PC-3 (cell line): ENCODE data around the gene MFN2. TPM values are rescaled to one million over a fixed set of nuclear protein-coding genes. Genes with fewer than 3 reads are reported as not detected.

Experiments used
- ATAC-seq: fragments of 200-7000 bp; cut with Tn5 transposase; 2 replicates; pipeline ENCODE4 v1.9.1; 2020; ENCODE audit warnings: mild to moderate bottlenecking, moderate library complexity
- BruUV-seq: library from RNA; stranded (reverse); fragments of 400-500 nt; replicated peaks from 2 replicates; lab custom pipeline; 2021; lab: Mats Ljungman, UMichigan
- CTCF ChIA-PET: fragments of 300-600 bp; sonication (Branson Sonifier 250); formaldehyde crosslinking; loops from one replicate; lab custom pipeline; 2022; ENCODE audit warnings: antibody characterized with exemption; lab: Charles Lee
- POLR2A ChIA-PET: fragments of 300-600 bp; sonication (Branson Sonifier 250); formaldehyde crosslinking; loops from one replicate; lab custom pipeline; 2022; ENCODE audit warnings: antibody characterized with exemption; ENCODE audit not compliant: unreplicated experiment; lab: Charles Lee
- DNase-seq: peaks from one replicate; pipeline ENCODE4 v3.0.0-alpha.2; 2015
- H2AFZ ChIP-seq: fragments of 300-600 bp; sonication (generic); 2 replicates; pipeline ENCODE4 v1.6.0; 2016; ENCODE audit warnings: antibody characterized with exemption, low read length
- H3F3A ChIP-seq: fragments of 300-600 bp; sonication (generic); one replicate; pipeline ENCODE4 v1.6.0; 2017; ENCODE audit warnings: antibody characterized with exemption, low read length, control low read depth, mild to moderate bottlenecking; ENCODE audit not compliant: unreplicated experiment
- H3K27ac ChIP-seq: fragments of 300-600 bp; sonication (generic); 2 replicates; pipeline ENCODE4 v1.5.1; 2016; ENCODE audit warnings: mild to moderate bottlenecking, low read length
- H3K27me3 ChIP-seq: fragments of 300-600 bp; sonication (generic); 2 replicates; pipeline ENCODE4 v1.6.1; 2016; ENCODE audit warnings: low read length, mixed read lengths
- H3K36me3 ChIP-seq: fragments of 300-600 bp; sonication (generic); 2 replicates; pipeline ENCODE4 v1.6.1; 2016; ENCODE audit warnings: low read depth, mixed run types, low read length, mixed read lengths
- H3K4me1 ChIP-seq: fragments of 300-600 bp; sonication (generic); 2 replicates; pipeline ENCODE4 v1.5.1; 2016; ENCODE audit warnings: low read length; ENCODE audit not compliant: insufficient read depth
- H3K4me2 ChIP-seq: fragments of 300-600 bp; sonication (generic); 2 replicates; pipeline ENCODE4 v1.6.0; 2016; ENCODE audit warnings: low read length
- H3K4me3 ChIP-seq: fragments of 300-600 bp; sonication (generic); 2 replicates; pipeline ENCODE4 v1.5.1; 2016; ENCODE audit warnings: mild to moderate bottlenecking, low read length, mixed read lengths
- H3K79me2 ChIP-seq: fragments of 300-600 bp; sonication (generic); 2 replicates; pipeline ENCODE4 v1.6.1; 2017; ENCODE audit warnings: low read length, mixed read lengths
- H3K9ac ChIP-seq: fragments of 300-600 bp; sonication (generic); 2 replicates; pipeline ENCODE4 v1.6.0; 2016; ENCODE audit warnings: mild to moderate bottlenecking, low read length
- H3K9me2 ChIP-seq: fragments of 300-600 bp; sonication (generic); replicated peaks from 2 replicates; pipeline ENCODE4 v1.6.1; 2016; ENCODE audit warnings: mixed run types, low read length, mixed read lengths
- H3K9me3 ChIP-seq: fragments of 300-600 bp; sonication (generic); 2 replicates; pipeline ENCODE4 v1.6.1; 2016; ENCODE audit warnings: low read length, mixed read lengths
- H4K20me1 ChIP-seq: fragments of 300-600 bp; sonication (generic); 2 replicates; pipeline ENCODE4 v1.6.1; 2016; ENCODE audit warnings: low read length, mixed read lengths
- CTCF ChIP-seq: fragments of 300-600 bp; sonication (generic); conservative IDR thresholded peaks from 2 replicates; pipeline ENCODE4 v1.5.1; 2017; ENCODE audit warnings: antibody characterized with exemption, low read depth, mild to moderate bottlenecking, low read length
- EZH2 ChIP-seq: fragments of 300-600 bp; sonication (generic); IDR thresholded peaks from one replicate; pipeline ENCODE4 v1.6.1; 2017; ENCODE audit warnings: antibody characterized with exemption, mild to moderate bottlenecking, low read length; ENCODE audit not compliant: unreplicated experiment
- EZH2phosphoT487 ChIP-seq: fragments of 300-600 bp; sonication (generic); IDR thresholded peaks from 2 replicates; pipeline ENCODE4 v1.6.1; 2018; ENCODE audit warnings: mild to moderate bottlenecking, antibody characterized with exemption, low read length, borderline replicate concordance
- intact Hi-C: fragments of 100-400 bp; cut with micrococcal nuclease; formaldehyde crosslinking; loops from 2 replicates; pipeline ENCODE4 v1.9.0; 2023
- total RNA-seq: library from RNA; depleted of rRNA; stranded (reverse); fragments of >200 nt; gene quantifications from 2 replicates; pipeline ENCODE4 v1.2.3, GENCODE V29; 2014

The MFN2 gene
- total RNA-seq, 1 experiment from 2014 or later, result 97.8 TPM

- ChIA-PET CTCF (no interaction called here), POLR2A (no interaction called here)
- Histone ChIP-seq H3K27me3 (no peaks in the 10 kb centered on the region), H3K27ac (no peak overlapping the region), H2AFZ (no peak overlapping the region), H3K79me2 (no peaks in the 10 kb centered on the region), H3F3A (no peaks in the 10 kb centered on the region), H3K4me1 (no peaks in the 10 kb centered on the region), H4K20me1 (no peaks in the 10 kb centered on the region), H3K9me2 (no peaks in the 10 kb centered on the region), H3K9me3 (no peaks in the 10 kb centered on the region), H3K4me3 (no peak overlapping the region), H3K9ac (no peak overlapping the region), H3K36me3 (0 out of 2 replicates have a peak, but pooled peaks cover 4% of the 10 kb centered on the region), H3K4me2 (no peak overlapping the region)
- intact Hi-C loops, result no loop called here
- no peak for ATAC-seq
- TF ChIP-seq CTCF (no peak), EZH2 (no peak), EZH2phosphoT487 (no peak)
- DNase-seq, result no peak
- BruUV-seq, result no TSS peak
Observed at GRCh38 chr1:12028957-12029511, 48.8 kb downstream of the MFN2 start.

- CTCF ChIA-PET, result no interaction called here
- no peaks in the 10 kb centered on the region for H3K79me2 ChIP-seq
- DNase-seq (no peak), ATAC-seq (no peak)
- H3K4me2 ChIP-seq, result no peak overlapping the region
- H3K9me3 ChIP-seq, result no peaks in the 10 kb centered on the region
- no peak overlapping the region for H3K4me3 ChIP-seq
- TF ChIP-seq EZH2phosphoT487 (no peak), CTCF (no peak), EZH2 (no peak)
- H3K27me3 ChIP-seq, result no peaks in the 10 kb centered on the region
- no TSS peak for BruUV-seq
- H3K4me1 ChIP-seq, result no peaks in the 10 kb centered on the region
- POLR2A ChIA-PET, result no interaction called here
- no peaks in the 10 kb centered on the region for H3F3A ChIP-seq
- H3K9me2 ChIP-seq, result no peaks in the 10 kb centered on the region
- intact Hi-C loops, result no loop called here
- H2AFZ ChIP-seq, result no peak overlapping the region
- H3K9ac ChIP-seq, result no peak overlapping the region
- H3K27ac ChIP-seq, result no peak overlapping the region
- 0 out of 2 replicates have a peak, but pooled peaks cover 4% of the 10 kb centered on the region for H3K36me3 ChIP-seq
- no peaks in the 10 kb centered on the region for H4K20me1 ChIP-seq
Observed at GRCh38 chr1:12029720-12030339, 49.6 kb downstream of the MFN2 start.
